ENCODE data around the gene SPOPL. TPM values are rescaled to one million over a fixed set of nuclear protein-coding genes. Genes with fewer than 3 reads are reported as not detected.

Gene SPOPL
- total and polyA plus RNA-seq, 10 of the 15 experiments (the other 5 are each of a cell fraction or from before 2014, with no cell fraction given): 4.0 to 25.0 (median 11.5) TPM

DNA sequence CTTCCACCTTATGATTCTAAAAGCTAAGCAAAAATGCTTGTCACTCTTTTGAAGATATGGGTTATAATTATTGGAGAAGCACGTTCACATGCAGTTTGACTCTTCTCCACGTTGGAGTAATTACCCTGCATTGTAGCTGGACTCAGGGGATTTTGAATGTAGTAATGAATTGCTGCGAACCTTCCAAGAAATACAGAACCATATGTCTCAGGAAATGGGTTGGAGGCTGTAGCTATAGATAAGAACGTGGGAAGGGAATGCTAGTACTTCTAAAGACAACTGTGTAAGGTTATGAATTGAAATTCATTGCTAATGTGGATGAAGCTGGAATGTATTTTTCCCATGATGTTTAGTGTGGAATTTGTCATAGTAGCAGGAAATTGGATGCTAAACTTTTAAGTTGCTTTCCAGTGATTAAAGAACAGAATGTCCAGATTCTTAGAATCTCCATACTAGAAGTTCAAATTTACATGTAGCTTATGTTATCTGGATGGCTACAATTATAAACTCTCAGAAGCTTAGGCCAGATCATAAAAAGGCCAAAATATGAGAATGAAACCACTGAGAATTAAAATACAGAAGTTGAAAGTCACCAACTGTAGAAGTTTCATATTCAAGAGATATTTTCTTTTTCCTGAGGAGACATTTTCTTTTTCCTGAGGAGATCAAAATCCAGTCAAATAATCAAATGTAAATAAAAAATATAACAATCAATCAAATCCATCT, 27.3 kb upstream of the SPOPL start (continued):
- TF ChIP-seq, protein P1, sequence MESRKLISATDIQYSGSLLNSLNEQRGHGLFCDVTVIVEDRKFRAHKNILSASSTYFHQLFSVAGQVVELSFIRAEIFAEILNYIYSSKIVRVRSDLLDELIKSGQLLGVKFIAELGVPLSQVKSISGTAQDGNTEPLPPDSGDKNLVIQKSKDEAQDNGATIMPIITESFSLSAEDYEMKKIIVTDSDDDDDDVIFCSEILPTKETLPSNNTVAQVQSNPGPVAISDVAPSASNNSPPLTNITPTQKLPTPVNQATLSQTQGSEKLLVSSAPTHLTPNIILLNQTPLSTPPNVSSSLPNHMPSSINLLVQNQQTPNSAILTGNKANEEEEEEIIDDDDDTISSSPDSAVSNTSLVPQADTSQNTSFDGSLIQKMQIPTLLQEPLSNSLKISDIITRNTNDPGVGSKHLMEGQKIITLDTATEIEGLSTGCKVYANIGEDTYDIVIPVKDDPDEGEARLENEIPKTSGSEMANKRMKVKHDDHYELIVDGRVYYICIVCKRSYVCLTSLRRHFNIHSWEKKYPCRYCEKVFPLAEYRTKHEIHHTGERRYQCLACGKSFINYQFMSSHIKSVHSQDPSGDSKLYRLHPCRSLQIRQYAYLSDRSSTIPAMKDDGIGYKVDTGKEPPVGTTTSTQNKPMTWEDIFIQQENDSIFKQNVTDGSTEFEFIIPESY (IDR thresholded peaks at IDR 0.05): no peak
- no peak for TF ChIP-seq RUNX3 (IDR thresholded peaks at IDR 0.05; ENCODE audit: low read length)
- no peak for TF ChIP-seq POU2F2 (IDR thresholded peaks at IDR 0.05; ENCODE audit: borderline replicate concordance, low read depth, low read length)
- TF ChIP-seq POLR2A (IDR thresholded peaks at IDR 0.05; ENCODE audit: low read depth, low read length): no peak
- TF ChIP-seq MYC (IDR thresholded peaks at IDR 0.05; ENCODE audit: insufficient read depth, insufficient read length, insufficient replicate concordance, low read length, severe bottlenecking): no peak
- TF ChIP-seq ASH2L (IDR thresholded peaks at IDR 0.05; ENCODE audit: borderline replicate concordance, low read depth): no peak
- TF ChIP-seq, protein P2, sequence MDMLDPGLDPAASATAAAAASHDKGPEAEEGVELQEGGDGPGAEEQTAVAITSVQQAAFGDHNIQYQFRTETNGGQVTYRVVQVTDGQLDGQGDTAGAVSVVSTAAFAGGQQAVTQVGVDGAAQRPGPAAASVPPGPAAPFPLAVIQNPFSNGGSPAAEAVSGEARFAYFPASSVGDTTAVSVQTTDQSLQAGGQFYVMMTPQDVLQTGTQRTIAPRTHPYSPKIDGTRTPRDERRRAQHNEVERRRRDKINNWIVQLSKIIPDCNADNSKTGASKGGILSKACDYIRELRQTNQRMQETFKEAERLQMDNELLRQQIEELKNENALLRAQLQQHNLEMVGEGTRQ (IDR thresholded peaks at IDR 0.05; ENCODE audit: borderline replicate concordance, low read depth, low read length): no peak

- POLR2A ChIA-PET: interaction anchor here (0.6 to 0.7 kb wide), 2 partner anchors 14 to 91 kb away, joined by 3 to 4 read pairs; no protein-coding TSS in a partner anchor
- TF ChIP-seq, protein P3, sequence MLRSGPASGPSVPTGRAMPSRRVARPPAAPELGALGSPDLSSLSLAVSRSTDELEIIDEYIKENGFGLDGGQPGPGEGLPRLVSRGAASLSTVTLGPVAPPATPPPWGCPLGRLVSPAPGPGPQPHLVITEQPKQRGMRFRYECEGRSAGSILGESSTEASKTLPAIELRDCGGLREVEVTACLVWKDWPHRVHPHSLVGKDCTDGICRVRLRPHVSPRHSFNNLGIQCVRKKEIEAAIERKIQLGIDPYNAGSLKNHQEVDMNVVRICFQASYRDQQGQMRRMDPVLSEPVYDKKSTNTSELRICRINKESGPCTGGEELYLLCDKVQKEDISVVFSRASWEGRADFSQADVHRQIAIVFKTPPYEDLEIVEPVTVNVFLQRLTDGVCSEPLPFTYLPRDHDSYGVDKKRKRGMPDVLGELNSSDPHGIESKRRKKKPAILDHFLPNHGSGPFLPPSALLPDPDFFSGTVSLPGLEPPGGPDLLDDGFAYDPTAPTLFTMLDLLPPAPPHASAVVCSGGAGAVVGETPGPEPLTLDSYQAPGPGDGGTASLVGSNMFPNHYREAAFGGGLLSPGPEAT (IDR thresholded peaks at IDR 0.05; ENCODE audit: low read depth): peak; percentile 14; the same call in 1 of the 2 replicates
- TF ChIP-seq ATF7 (IDR thresholded peaks at IDR 0.05; ENCODE audit: low read depth): no peak
- peak; percentile 38 to 66; a peak in 3 of 4 replicates for TF ChIP-seq BHLHE40 (IDR thresholded peaks at IDR 0.05; ENCODE audit: borderline replicate concordance in 1 of 2, low read depth in 2 of 2, low read length in 1 of 2)
- TF ChIP-seq KDM1A (IDR thresholded peaks at IDR 0.05; ENCODE audit: borderline replicate concordance): no peak
- TF ChIP-seq, protein P4, sequence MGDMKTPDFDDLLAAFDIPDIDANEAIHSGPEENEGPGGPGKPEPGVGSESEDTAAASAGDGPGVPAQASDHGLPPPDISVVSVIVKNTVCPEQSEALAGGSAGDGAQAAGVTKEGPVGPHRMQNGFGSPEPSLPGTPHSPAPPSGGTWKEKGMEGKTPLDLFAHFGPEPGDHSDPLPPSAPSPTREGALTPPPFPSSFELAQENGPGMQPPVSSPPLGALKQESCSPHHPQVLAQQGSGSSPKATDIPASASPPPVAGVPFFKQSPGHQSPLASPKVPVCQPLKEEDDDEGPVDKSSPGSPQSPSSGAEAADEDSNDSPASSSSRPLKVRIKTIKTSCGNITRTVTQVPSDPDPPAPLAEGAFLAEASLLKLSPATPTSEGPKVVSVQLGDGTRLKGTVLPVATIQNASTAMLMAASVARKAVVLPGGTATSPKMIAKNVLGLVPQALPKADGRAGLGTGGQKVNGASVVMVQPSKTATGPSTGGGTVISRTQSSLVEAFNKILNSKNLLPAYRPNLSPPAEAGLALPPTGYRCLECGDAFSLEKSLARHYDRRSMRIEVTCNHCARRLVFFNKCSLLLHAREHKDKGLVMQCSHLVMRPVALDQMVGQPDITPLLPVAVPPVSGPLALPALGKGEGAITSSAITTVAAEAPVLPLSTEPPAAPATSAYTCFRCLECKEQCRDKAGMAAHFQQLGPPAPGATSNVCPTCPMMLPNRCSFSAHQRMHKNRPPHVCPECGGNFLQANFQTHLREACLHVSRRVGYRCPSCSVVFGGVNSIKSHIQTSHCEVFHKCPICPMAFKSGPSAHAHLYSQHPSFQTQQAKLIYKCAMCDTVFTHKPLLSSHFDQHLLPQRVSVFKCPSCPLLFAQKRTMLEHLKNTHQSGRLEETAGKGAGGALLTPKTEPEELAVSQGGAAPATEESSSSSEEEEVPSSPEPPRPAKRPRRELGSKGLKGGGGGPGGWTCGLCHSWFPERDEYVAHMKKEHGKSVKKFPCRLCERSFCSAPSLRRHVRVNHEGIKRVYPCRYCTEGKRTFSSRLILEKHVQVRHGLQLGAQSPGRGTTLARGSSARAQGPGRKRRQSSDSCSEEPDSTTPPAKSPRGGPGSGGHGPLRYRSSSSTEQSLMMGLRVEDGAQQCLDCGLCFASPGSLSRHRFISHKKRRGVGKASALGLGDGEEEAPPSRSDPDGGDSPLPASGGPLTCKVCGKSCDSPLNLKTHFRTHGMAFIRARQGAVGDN (IDR thresholded peaks at IDR 0.05): peak; percentile 20; the same call in 1 of the 2 replicates
These were observed 26.2 kb upstream of the SPOPL start for GRCh38 chr2:138475277-138475776.

More at GRCh38 chr2:138475277-138475776, 26.2 kb upstream of the SPOPL start:
- Histone ChIP-seq H3K4me1 (ENCODE audit: control insufficient read depth, insufficient read depth, low read length) (peaks cover 21% of the 10 kb centered on the region), H3K4me2 (ENCODE audit: control insufficient read depth, insufficient read depth) (peak overlapping the region; percentile 41), H3K4me3 (no peak overlapping the region), H3K27me3 (replicated peaks in 1 of 2; ENCODE audit: control insufficient read depth in 2 of 2, insufficient read depth in 2 of 2, low read length in 1 of 2) (no peaks in the 10 kb centered on the region), H4K20me1 (ENCODE audit: control insufficient read depth, insufficient read depth) (no peaks in the 10 kb centered on the region), H3K36me3 (ENCODE audit: control insufficient read depth in 2 of 2, insufficient read depth in 2 of 2, low read length in 1 of 2) (no peaks in the 10 kb centered on the region), H3K27ac (ENCODE audit: control insufficient read depth, insufficient read depth) (peak overlapping the region; percentile 61), H3K79me2 (ENCODE audit: control insufficient read depth, insufficient read depth, low read length) (no peaks in the 10 kb centered on the region), H3K9ac (ENCODE audit: control insufficient read depth, insufficient read depth, low read length) (no peak overlapping the region), H2AFZ (ENCODE audit: control insufficient read depth, low read depth, low read length) (no peak overlapping the region; the same call in 1 of the 2 replicates), H3K9me3 (replicated peaks; ENCODE audit: control insufficient read depth, insufficient read depth, low read length) (no peaks in the 10 kb centered on the region)
- intact Hi-C loops (cut with micrococcal nuclease; ENCODE audit: unreplicated experiment): no loop called here
- ATAC-seq (peak; percentile 92), FAIRE-seq (peak; percentile 74), DNase-seq (ENCODE audit: low read depth, low spot score) (peak; percentile 53)
- WGBS (ENCODE audit: insufficient coverage, insufficient replicate concordance, low lambda C conversion rate, missing lambda C conversion rate): 4% methylated on average over 4 of the region's 4 CpGs
- SMC1A ChIA-PET (ENCODE audit: uncharacterized antibody, unreplicated experiment): interaction anchor here (0.8 to 3.0 kb wide), 12 partner anchors 11 to 351 kb away, joined by 3 to 11 read pairs (median 5); no protein-coding TSS in a partner anchor
- BruUV-seq (replicated peaks): no TSS peak
- RAD21 ChIA-PET (ENCODE audit: unreplicated experiment): interaction anchor here (1.0 to 1.9 kb wide), 5 partner anchors 12 to 352 kb away, joined by 4 to 9 read pairs (median 5); no protein-coding TSS in a partner anchor
- in situ Hi-C loops (cut with MboI): no loop called here
- CTCF ChIA-PET: interaction anchor here (0.6 to 2.4 kb wide), 8 partner anchors 10 to 311 kb away, joined by 3 to 9 read pairs (median 4); partner anchors contain the start of gene SPOPL
